GM19463 (cell line): ENCODE data around the gene LMLN.
"Not testable (repeated sequence)": the region's sequence is repeated elsewhere in the genome, so short reads cannot be mapped to it uniquely, and the experiment has no call there.

ENCODE experiments used
- ATAC-seq: cut with Tn5 transposase; IDR thresholded peaks from one replicate; pipeline ENCODE4 v1.9.1; 2021; ENCODE audit warnings: mild to moderate bottlenecking, moderate library complexity; ENCODE audit not compliant: unreplicated experiment

The LMLN gene

DNA sequence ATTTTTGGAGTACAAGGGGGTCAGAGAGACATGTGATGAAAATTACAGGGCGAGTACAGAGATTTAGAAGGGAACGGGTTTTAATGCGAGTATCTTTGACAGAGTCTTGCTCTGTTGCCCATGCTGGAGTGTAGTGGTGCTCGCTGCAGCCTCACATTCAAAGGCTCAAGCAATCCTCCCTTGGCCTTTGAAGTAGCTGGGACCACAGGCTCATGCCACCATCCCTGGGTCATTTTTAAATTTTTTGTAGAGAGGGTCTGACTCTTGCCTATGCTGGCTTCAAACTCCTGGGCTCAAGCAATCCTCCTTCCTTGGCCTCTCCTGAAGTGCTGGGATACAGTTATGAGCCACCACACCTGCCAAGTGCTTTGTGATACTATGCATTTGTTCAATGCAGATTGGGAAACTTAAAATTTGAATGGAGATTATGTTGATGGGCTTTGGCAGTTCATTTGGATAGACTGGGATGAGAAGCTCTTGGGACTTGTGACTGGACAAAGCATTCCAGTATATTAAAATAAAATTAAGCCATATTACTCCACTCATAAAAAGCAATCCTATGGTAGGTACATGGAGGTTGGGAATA, 4.0 kb upstream of the LMLN start:
- ATAC-seq: no peak

DNA sequence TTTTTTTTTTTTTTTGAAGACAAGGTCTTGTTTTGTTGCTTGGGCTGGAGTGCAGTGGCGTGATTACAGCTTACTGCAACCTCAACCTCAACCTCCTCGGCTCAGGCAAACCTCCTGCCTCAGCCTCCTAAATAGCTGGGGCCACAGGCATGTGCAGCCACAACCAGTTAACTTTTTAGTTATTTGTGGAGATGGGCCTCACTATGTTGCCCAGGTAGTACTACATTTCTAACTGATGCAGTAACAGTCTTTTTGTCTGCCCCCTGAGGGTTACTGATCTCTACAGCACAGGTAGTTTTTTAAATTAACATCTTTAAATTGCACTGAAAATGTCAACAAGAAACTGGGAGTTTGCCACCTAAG, 3.4 kb upstream of the LMLN start:
- no peak for ATAC-seq

DNA sequence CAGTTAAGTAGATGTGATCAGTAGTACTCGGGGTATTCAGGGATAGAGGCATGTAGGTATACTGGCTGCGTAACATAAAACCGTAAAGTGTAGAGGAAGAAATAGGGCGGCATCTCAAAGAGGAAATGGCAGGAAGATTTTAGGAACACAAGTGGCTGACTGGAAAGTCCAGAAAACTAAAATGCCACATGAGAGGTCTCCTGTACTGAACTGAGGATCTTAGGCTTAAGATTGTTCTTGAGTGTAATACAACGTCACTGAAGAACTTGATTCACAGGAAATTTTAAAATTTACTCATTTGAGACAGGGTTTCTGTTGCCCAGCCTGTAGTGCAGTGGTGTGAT, 2.3 kb upstream of the LMLN start:
- no peak for ATAC-seq

DNA sequence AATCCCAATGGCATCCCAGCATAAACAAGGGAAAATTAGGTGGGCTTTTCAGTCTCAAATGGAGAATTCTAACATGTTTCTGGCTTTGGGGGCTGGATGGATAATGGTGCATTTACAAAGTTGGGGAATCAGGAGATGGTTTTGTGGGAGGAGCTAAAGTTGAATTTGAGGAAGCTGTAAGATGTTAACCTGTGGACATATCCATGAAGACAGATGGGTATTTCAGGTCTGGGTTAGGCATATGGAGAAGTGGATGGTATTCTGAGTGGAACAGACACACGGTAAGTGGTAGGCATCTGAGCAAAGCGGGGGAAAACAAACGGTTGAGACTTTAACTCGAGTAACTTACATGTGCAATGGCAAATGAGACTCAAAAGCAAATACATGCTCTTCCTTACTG, 1.7 kb upstream of the LMLN start:
- ATAC-seq: no peak

DNA sequence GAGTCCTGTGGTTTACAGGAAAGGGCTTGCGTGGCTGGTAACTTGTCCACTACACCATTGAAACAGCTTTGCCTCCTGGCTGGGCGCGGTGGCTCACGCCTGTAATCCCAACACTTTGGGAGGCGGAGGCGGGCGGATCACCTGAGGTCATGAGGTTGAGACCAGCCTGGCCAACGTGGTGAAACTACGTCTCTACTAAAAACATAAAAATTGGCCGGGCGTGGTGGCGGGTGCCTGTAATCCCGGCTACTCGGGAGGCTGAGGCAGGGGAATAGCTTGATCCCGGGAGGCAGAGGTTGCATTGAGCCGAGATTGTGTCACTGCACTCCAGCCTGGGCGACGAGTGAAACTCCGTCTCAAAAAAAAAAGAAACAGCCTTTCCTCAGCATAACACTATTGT, 1.2 kb upstream of the LMLN start:
- ATAC-seq: not testable (repeated sequence)

DNA sequence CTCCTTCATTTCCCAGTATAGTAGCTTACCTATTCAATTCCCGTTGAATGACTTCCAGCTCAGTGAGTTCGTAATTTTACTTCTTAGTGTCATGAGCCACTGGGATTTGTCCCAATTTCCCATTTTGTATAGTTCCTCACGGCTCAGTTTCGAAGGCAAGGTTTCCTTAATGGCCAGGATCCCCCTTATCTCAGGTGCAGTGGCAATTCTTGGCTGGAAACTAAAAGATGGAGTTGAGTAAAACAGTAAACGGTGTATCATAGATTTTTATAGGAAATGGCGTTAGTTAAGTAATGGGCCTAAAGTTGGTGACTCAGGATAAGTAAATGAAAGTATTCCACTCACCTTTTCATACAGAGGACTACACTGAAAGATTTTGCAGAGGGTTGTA, 522 bp upstream of the LMLN start:
- no peak for ATAC-seq

DNA sequence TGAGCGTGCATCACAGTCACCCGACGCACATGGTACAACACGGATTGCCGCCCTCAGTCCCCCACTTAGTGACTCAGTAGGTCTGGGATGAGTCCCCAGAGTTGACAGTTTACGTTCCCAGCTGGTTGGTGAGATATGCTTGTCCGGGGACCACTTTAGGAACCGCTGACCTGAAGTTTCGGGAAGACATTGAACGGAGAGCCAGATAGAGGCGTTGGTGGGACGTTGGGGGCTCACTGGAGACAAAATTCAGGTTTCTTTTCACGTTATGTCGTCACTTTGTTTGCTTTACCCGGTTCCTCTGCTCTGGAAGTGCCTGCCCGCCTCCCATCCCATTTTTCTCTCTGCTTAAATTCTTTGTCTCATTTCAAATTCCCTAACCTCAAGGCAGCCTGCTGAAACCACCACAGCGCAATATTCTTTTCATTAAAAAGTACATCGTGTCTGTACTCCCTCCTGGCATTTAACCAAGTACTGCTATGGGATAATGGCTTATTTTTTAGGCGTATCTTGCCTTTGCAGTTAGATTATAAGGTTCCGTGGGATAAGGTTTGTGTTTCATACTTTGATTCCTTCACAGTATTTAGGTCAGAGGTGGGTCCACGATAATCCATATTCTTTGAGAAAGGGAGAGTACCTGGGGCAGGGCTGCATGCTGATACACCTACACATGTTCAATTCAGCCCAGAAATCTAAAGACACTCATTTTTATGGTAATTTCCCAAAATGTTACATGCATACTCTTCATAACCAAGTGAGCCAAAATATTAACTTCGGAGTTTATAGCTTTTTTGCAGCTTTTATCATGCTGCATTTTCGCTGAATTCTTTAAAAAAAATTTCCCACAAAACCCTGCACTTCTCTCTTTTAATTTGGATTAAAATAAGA, 921 bp downstream of the LMLN start:
- ATAC-seq: no peak

DNA sequence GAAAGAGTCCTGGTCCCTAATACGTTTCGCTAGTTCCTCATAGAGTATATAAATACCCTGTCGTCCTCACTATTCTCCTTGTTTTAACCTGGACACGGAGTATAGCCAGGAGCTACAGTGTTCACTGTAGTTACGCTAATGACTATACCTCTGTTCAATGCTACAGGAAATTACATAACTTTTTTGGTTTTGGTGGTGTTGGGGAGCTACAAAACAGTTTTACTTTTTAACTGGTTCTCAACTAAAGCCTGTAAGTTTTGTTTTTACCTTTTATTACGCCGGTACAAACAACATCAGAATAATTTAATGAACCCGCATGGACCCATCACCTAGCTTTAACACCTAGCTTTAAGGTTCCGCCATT, 1.5 kb downstream of the LMLN start:
- no peak for ATAC-seq

DNA sequence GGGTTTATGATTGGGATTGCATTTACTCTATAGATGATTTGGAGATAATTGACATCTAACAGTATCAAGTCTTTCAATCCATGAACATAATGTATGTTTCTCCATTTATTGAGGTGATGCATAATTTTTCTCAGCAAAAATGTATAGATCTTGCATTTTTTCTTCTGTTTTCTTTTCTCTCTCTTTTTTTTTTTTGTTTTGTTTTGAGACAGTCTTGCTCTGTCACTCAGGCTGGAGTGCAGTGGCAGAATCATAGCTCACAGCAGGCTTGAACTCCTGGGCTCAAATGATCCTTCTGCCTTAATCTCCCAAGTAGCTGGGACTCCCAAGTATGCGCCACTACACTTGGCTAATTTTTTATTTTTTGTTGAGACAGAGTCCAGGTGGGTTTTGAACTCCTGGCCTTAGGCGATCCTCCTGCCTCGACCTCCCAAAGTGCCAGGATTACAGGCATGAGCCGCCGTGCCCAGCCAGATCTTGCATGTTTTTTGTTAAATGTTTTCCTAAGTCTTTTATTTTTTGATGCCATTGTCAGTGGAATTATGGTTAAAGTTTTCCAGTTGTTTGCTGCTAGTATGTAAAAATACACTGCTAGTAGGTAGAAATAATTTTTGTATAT, 3.1 kb downstream of the LMLN start:
- no peak for ATAC-seq

DNA sequence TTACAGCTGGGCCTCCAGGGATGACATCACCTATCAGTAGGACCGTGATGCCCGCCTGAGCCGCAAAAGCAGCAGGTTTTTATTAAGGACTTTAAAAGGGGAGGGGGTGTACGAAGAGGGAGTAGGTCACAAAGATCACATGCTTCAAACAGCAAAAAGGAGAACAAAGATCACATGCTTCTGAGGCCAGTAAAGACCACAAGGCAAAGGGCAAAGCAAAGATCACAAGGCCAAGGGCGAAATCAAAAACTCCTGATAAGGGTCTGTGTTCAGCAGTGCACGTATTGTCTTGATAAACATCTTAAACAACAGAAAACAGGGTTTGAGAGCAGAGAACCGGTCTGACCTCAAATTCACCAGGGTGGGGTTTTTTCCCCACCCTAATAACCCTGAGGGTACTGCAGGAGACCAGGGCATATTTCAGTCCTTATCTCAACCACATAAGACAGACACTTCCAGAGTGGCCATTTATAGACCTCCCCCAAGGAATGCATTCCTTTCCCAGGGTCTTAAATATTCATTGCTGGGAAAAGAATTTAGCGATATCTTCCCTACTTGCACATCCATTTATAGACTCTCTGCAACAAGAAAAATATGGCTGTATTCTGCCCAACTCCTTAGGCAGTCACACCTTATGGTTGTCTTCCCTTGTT, 7.4 kb downstream of the LMLN start:
- ATAC-seq: not testable (repeated sequence)

DNA sequence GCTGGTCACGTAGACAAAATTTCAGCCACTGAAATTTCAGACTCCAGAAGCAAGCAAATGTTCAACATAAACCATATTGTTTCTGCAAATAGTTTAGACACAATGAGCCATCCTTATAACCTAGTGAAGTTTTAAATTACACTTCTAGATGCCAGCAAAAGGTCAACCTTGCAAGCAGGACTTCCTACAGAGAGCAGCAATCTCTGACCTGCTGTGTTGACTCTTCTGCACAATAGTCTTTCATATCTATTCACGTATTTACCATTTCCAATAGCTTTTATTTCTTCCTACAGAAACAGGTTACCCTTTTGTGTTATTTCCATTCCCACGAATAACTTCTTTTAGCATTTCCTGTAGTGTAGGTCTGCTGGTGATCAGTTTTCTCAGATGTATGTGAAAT, 10.6 kb downstream of the LMLN start:
- no peak for ATAC-seq

DNA sequence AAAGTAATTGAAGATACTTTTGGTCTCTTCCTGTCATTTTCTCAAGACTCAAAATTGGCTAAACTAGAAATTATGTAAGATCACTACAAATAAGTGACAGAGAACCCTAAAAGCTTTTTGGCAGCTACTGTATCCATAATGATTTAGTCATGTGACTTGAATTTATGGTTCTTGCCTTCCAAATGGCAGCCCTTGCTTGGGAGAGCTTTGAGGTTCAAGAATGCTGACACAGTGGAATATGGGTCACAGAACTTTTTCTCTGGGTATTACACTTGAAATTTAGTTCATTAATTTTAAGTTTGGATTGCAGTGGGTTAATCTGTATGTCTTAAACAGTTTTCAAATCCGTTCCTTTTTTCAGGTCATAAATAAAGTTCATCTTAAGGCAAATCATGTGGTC, 14.0 kb downstream of the LMLN start:
- no peak for ATAC-seq

DNA sequence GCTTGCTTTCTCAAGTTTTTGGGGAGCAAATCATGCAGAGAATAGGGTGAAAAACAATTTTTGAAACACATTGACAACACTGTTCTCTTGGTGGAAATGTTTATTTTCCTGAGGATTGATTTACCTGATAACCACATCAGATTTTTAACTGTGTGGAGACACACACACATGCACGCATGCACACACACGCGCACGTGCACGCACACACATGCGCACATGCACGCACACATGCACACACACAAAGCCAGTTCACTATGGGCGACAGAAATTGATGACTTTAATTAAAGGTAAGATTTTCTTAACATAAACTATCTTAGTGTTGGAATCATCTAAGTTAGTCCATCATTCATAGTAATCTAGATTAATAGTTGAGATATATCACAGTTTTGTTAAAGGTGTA, 15.3 kb downstream of the LMLN start:
- ATAC-seq: no peak

DNA sequence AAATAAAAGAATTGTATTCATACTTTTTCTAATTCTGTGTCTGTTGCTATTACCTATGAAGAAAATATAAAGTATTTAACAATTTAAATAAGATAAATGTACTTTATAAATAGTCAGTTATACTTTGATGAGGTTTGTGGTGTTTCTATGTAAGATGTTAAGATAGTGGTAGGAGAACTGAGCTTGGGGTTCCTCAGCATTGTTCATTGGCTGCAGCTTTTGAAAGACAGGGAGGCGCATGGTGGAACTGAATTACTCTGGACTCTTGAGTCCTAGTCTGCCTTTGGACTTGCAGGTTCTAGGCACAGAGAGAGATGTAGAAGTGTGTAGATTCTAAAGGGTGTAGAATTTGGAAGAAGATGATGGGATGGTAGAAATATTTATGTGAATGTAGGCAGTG, 23.1 kb downstream of the LMLN start:
- no peak for ATAC-seq

DNA sequence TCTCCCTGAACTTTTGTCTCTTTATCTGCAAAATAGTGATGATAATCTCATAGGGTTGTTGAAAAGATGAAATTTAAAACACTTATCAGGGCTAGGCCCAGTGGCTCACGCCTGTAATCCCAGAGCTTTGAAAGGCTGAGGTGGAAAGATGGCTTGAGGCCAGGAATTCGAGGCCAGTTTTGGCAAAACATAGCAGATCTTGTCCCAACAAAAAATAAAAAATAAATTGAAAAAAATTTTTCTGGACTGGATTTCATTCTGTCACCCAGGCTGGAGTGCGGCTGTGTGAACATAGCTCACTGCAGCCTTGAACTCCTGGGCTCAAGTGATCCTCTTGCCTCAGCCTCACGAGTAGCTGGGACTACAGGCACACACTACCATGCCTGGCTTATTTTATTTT, 29.6 kb downstream of the LMLN start:
- ATAC-seq: no peak

DNA sequence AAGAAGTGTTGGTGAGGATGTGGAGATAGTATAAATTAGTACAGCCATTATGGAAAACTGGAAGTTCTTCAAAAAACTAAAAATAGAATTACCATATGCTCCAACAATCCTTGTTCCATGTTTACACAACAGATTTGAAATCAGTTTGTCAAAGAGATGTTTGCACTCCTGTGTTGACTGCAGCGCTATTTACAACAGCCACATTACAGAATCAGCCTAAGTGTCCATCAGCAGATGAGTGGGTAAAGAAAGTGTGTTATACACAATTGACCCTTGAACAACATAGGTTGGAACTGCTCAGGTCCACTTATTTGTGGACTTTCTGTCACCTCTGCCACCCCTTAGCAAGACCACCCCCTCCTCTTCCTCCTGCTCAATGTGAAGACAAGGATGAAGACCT, 34.7 kb downstream of the LMLN start:
- ATAC-seq: no peak

DNA sequence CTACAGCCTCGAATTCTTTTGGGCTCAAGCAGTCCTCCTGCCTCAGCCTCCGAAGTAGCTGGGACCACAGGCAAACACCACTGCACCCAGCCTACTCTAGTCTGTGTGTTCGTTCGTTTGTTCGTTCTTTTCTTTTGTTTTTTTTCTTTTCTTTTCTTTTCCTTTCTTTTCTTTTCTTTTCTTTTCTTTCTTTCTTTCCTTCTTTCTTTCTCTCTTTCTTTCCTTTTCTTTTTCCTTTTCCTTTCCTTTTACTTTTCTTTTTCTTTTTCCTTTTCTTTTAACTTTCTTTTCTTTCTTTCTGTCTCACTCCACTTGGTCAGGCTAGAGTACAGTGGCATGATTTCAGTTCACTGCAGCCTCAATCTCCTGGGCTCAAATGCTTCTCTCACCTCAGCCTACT, 36.8 kb downstream of the LMLN start:
- ATAC-seq: no peak

DNA sequence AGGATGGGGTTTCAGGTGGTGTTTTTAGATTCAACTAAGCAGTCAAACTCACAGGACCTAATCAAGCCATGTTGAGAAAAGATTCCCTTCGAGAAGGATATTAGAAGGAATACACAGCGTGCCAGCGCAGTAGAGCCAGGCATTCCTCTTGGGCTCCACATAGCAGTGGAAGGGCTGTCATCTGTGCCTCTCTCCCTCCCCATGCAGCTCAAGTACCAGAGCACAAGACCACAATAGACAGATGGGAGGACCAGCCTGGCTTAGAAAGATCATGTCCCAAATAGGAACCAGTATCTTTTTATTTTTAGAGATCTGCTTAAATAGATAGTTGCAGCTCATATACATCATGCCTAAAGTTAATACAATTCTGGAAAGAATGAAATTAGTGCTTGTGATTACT, 37.9 kb downstream of the LMLN start:
- ATAC-seq: no peak

DNA sequence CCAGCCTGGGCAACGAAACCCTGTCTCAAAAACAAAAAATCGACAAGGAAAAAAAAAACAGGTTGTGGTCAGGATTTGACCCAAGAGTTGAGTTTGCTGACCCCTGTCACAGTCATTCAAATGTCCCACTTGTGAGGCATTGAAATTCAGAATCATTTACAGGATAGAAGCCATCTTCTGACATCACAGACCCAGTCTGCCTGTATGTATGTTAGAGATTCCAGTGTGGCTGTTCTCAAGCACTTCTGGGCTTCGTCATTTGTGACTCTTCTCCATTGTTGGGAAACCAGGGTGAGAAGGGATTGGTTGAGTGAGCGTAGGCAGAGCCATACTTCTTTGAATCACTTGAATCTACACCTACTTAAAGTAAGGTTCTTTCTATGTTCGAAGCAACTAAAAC, 57.1 kb downstream of the LMLN start:
- no peak for ATAC-seq

DNA sequence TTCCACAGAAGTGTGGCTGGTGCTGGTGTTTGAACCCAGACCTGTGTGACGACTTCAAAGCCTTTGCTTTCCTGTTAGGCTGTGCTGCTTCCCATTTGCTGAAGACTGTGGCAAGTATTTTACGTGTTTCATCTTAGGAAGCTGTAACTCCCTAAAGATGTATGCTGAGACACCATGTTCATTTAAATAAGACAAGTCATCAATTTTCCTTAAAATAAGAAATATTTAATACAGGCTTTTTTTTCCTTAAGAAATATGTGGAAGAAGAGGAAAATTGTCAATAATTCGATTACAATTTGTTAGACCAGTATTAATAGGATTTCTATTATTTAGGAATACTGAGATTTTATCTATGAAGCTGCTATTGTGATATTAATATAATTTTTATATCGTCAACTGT, 58.4 kb downstream of the LMLN start:
- no peak for ATAC-seq

DNA sequence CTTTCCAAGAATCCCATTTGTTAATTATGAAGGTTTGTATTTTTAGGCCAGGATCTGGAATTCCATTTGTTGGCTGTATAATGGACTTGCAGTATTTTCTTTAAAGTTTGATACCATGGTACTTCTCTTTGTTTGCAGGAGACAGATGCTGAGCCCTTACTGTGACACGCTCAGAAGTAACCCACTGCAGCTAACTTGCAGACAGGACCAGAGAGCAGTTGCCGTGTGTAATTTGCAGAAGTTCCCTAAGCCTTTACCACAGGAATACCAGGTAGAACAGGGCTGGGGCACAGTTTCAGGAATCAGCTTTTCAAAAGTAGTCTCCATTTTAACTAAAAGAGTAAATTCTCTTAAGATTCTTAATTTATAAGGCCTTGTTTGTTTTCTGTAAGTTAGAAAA, 59.1 kb downstream of the LMLN start:
- ATAC-seq: no peak

DNA sequence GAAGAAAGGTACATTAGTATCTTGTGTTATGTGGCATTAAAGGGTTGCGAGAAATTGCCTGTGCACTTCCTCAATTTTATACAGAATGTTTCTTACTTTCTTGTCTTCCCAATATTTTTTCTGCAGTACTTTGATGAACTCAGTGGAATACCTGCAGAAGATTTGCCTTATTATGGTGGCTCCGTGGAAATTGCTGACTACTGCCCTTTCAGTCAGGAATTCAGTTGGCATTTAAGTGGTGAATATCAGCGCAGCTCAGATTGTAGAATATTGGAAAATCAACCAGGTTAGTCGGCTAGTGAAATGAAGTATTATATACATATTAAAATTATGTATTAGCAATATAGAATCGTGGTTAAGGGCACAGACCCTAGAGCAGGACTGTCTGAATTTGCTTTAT, 61.3 kb downstream of the LMLN start:
- no peak for ATAC-seq
